ACHN (cell line): ENCODE data around the gene TMEM184B.
"Not testable (repeated sequence)": the region's sequence is repeated elsewhere in the genome, so short reads cannot be mapped to it uniquely, and the experiment has no call there.

Experiments used
- DNase-seq: peaks from one replicate; pipeline ENCODE4 v3.0.0-alpha.2; 2015
- in situ Hi-C: cut with HindIII; loops from 2 replicates; pipeline ENCODE4 v1.10.0; 2017; ENCODE audit warnings: low sequenced_read_pairs, low pct_ligation_motif_present, low pct_unique_long_range_greater_than_20kb

TMEM184B gene

DNA sequence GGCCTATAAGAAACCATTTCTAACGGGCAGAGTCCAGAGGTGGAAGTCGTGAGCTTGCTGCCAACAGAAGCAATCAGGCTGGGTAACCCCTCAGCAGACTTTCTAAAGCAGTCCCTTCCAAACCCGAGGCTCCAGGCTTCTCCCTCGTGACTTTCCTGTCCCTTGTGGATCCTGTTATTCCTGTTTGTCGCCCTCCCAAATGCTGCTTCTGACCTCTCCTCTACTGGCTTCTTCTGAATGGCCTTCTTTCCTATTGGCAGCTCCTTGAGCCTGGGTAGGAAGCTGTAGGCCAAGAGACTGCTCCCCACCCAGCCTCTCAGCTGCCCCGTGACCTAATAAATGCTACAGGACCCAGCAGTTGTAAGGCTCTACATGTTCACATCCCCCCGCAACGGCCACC, 36.0 kb downstream of the TMEM184B start:
- in situ Hi-C loops = no loop called here
- no peak for DNase-seq

DNA sequence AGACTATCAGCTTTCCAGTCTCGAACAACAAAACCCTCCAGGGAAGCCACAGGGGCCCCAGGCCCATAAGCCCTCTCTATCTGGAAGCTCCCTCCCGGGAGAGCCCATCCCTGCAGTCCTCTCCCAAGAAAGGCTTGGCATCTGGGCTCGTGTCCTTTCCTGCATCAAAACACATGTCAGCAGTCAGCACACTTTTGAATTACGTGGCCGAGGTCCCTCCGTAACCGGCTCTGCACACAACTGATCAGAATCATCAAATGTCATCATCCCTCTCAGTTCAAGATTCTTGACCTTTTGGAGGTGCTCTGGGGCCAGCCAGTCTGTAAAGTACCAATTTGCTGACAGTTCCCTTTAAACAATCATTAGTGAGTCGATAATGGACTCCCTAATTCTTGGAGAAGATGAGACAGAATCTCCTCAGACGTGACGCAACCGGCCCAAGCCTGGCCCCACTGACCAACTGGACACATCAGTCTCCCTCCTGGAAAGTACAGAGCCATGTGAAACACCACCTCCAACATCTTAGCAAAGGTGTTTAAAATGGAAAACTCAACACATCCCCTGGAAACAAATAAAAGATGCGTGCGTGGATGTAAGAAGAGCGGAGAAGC, 37.5 kb downstream of the TMEM184B start:
- in situ Hi-C loops = no loop called here

DNA sequence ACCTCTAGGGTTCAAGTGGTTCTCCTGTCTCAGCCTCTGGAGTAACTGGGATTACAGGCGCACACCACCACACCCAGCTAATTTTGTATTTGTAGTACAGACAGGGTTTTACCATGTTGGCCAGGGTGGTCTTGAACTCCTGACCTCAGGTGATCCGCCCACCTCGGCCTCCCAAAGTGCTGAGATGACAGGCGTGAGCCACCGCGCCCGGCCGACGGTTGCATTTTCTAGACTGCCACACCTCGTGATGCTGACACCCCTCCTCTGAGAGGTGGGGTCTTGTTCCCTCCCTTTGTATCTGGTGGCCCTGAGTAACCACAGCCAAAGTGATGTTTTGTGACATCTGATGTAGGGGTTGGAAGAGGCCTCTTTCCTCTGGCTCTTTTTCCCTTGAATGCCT, 39.0 kb downstream of the TMEM184B start:
- DNase-seq, in situ Hi-C loops: not testable (repeated sequence)

More for the DNA sequence above, 37.5 kb downstream of the TMEM184B start:
- DNase-seq = no peak

DNA sequence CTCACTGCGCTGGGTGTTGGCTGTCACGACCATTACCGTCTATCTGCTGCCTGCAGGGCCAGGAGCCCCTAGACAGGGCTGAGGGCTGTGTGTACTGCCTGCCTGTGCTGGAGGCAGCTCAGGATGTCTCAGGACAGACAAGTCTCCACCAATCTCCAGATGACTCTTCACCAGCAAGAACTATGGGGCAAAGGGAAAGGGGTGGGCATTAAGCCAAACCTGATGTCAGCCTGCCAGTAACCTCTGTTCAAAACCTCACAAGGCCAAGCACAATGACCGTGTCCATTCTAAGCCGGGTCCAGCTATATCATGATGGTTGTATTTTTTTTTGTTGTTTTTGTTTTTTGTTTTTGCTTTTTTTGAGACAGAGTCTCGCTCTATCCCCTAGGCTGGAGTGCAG, 39.4 kb downstream of the TMEM184B start:
- in situ Hi-C loops = no loop called here
- no peak for DNase-seq

DNA sequence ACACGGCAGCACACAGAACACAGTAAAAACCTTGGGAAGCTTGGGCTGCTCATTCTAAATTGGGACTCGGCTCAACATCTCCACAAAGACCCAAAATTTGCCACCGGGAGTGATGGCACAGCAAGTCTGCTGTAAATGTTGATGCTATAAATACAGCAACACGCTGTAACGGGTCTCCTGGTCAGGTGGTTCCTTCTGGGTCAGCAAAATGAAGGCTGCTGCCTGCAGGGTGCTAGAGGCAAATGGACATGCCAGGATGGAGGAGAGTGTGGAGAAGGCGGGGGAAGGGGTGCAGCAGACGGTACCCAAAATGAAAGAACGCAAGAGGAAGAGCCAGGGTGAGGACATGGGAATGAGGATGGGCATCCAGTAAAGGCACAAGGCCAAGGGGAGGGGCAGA, 40.6 kb downstream of the TMEM184B start:
- in situ Hi-C loops = no loop called here

DNA sequence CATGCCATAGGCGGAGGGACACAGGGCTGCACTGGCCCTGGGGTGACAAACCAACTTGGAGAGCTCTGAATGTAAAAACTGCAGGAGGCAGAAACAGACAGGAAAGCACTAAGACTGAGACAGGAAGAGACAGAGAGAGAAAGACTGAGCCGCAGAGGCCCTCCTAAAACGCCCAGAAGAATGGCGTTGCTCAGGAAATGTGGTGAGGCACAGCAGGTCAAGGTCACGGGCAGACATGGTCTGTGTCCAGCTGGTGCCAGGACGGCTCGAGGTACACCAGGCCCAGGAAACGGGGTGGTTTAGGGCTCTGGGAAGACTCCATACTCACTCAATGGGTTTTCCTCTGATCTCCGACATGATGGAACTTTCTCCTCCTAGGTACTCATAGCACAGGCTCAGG, 41.9 kb downstream of the TMEM184B start:
- DNase-seq = no peak
- in situ Hi-C loops = no loop called here

More for the DNA sequence above, 40.6 kb downstream of the TMEM184B start:
- no peak for DNase-seq

DNA sequence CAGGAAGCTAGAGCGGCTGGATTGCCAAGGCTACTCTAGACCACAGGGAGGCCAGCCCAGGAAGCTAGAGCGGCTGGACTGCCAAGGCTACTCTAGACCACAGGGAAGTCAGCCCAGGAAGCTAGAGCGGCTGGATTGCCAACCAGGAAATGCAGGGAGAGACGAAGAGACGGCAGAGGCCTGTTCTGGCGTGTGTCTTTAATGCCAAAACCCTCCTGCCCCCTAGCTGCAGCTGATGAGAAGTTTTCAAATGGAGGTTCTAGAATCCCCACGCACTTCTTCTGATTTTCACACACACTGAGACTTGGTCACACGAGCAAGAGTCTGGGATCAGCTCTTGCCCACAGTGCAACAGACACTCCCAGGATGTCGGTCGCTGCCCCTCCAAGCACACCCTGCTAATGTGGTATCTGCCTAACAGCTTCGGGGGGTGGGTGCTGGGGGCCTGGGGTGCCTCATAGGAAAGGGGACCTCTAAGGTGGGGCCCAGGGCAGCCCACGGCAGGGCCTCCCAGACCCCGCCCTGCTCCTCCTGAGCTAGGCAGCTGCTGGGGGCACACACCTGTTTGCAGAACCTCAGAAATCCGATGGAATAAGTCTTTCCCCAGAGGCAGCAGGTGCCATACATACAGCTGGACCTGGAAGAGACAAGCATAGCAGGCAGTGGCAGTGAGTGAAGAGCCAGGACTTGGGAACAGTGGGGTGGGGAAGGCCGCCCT, 42.5 kb downstream of the TMEM184B start:
- peak; percentile 35 for DNase-seq
- in situ Hi-C loops = no loop called here

DNA sequence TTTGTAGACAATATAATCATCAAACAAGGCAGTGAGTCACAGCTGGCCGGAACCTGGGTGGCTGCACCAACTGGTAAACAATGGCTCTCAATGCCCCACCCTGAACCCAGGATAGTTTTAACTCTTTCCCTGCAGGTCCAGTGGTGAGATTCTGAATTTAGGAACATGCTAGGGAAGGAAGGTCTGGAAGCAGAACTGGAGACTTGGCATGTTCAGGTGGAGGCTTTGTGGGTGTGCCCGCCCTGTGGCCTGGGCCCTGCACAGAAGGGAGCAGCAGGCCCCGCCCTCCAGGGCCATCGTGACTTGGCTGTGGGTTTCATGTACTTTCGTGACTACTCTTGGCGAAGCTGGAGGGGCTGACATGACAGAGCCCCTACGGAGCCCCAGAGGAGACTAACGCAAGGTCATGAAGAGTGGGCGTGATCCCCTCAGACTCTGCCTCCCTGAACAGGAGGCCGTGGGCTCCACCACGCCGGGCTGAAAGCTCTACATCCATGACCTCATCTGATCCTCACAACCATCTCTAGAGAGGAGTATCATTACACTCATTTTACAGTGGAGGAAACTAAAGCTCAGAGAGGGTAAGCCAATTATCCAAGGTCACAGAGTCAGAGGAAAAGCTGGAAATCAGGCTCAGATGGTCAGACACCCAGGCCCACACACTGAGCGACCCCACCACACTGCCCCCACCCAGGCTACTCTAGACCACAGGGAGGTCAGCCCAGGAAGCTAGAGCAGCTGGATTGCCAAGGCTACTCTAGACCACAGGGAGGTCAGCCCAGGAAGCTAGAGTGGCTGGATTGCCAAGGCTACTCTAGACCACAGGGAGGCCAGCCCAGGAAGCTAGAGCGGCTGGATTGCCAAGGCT, 43.7 kb downstream of the TMEM184B start:
- in situ Hi-C loops = no loop called here
- no peak for DNase-seq

DNA sequence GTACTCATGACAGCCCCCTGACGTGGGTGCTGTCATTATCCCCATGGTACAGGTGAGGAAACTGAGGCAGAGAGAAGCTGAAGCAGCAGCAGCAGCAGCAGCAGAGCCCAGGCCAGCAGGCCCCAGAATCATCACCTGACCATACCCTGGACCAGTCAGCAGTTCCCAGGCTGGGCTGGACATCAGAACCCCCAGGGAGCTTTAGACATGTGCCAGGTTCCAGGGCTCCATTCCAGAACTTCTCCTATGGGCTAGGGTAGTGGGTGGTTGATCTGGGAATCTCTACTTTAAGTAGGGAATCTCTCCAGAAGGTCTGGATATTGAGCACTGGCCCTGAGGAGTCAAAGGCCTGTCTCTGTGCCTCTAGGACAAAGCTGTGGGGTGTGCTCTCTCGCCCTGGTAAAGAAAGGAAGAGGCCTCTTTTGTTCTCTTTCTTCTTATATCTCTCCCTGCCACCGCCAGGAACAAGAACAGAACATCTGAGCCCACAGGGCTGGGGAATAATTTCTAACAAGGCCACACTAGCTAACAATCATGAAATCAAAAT, 44.4 kb downstream of the TMEM184B start:
- DNase-seq = no peak
- in situ Hi-C loops = no loop called here

DNA sequence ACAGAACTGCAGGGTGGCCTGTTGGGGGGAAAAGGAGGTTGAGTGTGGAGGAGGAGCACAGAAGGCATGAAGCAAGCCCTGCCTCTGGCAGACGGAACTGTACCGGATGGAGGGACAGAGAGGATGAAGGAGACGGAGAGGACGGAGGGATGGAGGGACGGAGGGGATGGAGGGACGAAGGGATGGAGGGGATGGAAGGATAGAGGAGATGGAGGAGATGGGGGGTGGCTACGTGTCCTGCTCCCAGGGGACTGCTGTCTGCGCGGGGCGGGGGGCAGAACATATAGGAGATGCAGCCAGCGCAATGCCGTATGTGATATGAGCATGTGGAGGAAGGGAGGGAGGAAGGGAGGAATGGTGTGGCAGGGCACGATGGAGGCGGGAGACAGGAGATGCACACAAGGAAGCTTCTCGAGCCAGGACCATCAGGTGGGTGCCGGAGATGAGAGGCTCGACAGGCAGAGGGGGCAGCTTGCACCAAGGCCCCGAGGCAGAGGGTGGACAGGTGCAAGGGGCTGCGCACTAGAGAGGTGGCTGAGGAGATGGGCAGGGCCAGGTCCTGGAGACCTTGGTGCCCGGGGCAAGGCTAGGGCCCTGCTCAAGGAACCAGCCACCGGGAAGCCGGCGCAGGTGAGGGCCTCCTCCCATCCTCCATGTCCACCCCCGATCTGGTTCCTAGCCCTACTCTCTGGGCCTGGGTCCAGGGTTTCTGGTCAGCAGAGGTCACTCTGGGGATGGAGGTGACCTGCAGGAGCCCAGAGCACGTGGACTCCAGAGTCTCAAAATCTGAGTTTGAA, 45.8 kb downstream of the TMEM184B start:
- DNase-seq = no peak
- in situ Hi-C loops = no loop called here

DNA sequence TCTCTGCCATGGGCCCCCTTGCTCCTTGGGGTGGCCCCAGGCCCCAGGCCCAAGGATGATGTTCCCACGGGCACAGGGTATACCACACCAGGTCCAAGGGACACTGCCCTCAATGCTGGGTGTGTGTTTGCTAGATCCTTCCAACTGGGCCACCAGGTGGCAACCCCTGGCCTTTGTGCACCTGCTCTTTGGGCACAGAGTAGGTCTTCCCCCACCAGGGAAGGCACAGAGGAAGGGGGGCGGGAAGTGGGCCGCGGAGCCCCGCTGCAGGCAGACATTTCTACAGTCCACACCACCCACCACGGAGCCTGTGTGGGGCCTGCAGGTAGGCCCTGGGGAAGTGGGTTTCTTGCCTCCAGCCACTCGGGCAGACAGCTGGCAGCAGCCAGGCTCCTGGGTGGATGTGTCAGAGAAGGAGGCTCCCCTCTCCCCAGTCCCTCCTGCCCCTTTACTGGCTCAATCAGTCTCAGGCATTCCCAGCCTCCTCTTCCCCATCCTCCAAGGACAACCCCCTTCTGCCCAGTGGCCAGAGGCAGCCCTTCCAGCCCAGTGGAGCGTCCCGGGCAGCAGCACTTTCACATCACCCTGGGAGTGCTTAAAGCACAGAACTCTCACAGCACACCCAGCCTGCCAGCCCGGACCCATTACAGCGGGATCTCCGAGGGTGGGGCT, 49.4 kb downstream of the TMEM184B start:
- peak; percentile 87 for DNase-seq
- in situ Hi-C loops = no loop called here

DNA sequence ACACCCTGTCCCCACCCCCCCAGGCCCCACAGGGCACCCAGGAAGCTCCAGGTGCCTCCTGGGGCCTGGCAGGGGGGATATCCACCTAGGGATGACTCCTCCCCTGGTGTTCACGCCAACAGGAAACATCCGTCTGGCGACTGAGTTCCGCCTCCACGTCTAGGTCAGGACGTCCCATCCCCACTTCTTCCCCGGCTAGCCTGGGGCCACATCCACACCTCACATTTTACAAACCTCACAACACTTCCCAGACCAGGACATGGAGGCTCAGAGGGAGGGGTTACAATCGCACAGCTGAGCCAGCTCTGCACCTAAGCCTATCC, 50.1 kb downstream of the TMEM184B start:
- no peak for DNase-seq
- in situ Hi-C loops = no loop called here

DNA sequence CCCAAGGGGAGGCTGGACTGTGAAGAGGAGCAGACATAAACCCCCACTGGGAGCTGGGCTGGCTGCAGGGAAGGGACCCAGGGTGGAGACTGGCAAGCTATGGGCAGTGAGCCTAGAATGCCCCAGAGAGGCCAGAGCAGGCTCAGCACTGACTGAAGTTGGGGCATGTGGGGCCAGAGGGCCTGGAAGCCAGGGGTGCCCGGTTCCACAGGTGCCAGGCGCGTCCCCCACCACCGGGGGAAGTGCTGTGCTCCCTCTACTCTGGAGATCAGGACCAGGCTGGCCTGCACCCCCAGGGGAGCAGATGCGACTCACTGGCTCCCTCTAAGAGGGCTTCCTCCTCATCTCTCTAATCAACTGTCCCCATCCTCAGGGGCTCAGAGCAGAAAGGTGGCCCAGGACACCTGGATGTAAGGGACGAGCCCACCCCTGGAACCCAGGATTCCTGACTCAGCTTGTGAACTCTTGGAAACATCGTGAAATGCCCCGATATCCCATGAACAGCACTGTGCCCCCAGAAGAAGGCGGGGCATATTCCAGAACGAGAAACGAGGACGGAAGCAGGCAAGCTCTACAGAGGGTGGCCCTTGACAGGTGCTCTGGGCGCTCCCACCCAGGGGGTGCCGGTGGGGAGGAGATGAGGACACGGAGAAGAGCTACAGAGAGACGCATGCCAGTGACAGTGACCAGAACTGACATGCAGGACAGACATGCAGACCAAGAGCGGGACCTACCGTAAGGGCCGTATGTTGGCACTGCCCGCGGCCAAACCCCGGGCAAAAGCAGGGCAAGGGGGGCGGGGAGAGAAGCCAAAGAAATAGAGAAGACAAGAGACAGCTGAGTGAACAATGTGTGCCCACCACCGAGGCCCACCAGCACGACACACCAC, 50.7 kb downstream of the TMEM184B start:
- DNase-seq = no peak
- in situ Hi-C loops = no loop called here

DNA sequence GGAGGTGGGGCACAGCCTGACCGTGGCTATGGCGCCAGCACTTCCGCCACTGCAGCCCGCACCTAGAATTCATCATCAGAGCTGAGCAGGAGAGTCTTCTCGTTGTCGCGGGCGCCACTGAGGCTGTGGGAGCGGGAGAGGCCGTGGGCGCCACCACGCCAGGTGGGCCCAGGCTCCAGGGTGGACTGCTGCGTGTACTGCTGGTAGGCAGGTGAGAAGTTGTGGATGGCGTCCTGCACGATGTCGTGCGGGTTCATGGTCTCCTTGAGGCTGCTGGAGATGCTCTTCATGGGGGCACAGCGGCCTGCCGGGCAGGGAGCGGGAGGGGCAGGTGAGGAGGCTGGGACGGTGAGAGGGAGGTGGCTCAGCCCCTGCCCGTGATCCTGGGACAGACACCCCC, 51.4 kb downstream of the TMEM184B start:
- no peak for DNase-seq
- in situ Hi-C loops = no loop called here

DNA sequence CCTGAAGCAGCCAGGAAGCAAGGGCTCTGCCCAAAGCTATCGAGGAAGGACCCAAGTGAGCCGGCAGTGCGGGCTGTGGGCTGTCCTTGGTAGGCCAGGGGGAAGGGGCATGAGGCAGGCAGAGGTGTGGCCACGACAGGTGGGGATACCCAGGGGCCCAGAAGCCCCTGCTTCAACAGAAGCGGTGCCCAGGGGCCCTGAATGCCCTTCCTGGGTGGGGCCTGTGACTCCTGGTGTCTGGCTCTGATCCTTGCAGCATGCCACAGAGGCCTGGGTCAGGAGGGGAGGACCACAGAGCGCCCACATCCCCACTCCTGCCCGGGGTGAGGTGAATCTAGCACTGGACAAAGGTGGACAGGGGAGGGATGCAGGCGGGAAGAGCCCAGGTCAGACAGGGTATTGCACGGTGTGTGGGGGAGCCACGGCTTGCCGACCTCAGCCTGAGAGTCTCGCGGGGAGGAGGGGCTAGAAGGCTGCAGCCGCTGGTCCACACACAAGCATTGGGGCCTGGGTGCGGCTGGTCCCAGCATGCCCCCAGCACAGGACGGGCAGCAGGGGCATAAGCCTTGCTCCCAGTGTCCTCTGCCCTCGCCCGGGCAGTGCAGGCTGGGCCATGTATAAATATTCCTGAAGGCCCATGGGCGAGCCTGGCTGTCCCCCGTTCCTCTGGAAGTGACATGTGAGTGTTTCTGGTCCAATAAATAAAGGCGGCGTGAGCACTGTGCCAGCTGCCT, 52.0 kb downstream of the TMEM184B start:
- in situ Hi-C loops = no loop called here
- DNase-seq = no peak

DNA sequence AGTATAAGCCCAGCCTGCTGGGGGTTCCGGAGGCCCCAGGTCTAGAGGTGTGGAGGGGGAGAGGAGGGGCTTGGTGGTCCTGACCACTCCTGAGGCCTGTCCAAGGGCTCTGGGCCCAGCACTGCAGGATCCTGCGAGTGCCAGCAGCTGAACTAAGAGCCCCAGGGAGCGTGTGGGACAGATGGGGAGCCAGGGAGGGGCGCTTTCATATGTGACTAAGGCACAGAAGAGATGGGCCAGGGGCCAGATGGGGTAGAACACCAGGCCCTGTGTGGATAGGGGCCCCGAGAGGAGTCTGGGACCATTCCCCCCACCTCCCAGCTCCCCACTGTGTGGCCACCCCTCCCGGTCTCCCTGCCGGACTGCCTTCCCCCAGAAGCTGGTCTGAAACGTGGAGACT, 52.6 kb downstream of the TMEM184B start:
- in situ Hi-C loops = no loop called here
- no peak for DNase-seq

DNA sequence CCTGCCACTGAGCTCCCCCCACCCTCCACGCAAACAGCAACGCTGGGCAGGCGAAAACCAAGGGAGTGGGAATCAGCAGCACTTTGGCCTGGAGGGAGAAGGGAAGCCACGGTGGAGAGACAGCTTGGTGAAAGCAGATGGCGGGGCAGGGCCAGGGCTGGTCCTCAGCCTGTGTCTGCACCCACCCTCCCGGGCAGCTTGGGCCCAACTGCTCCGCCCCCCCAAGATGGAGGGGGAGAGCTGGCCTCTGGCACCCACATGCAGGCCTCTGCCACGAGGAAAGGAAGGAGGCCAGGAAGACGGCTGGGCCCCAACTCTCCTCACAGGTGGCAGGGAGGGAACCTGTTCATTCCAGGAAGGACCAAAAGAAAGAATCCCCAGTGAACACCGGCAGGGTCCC, 53.2 kb downstream of the TMEM184B start:
- in situ Hi-C loops = no loop called here
- DNase-seq = no peak
